Activated CD4-positive, alpha-beta T cell treated with anti-CD3 and anti-CD28 coated beads, Interleukin-2, amount 50 U/mL, for 24 hours (primary cell): ENCODE results near the gene SDF4.

Experiments
- DNase-seq, 2 donors: peaks; one replicate each; pipeline ENCODE4 v3.0.0-alpha.2; 2020; ENCODE audit warnings: low read depth in 1 of 2, low spot score in 1 of 2

The SDF4 gene

DNA sequence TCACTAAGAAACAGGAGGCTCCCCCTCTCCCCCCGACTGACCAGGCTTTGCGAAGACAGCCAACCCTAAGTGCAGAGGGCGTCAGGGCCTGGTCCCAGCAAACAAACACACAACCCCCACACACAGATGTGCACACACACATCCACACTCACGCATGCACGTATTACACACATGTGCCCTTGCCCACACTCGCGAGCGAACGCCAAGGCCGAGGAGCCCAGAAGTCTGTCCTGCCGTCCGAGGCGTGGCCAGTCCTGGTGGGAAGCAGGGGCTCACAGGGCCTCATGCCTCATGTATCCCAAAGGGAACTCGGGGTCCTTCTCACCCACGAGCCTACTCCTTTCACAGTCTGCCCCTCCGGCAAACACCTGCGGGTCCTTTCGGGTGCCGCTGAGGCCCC lies 2.0 kb downstream of the SDF4 start:
- DNase-seq = no peak

GRCh38 chr1:1228596-1229321 lies 3.0 kb downstream of the SDF4 start:
- no peak for DNase-seq

- no peak for DNase-seq
Observed at GRCh38 chr1:1228187-1228586, 3.6 kb downstream of the SDF4 start.

- DNase-seq = no peak
Observed at GRCh38 chr1:1227386-1227785, 4.4 kb downstream of the SDF4 start.

DNA sequence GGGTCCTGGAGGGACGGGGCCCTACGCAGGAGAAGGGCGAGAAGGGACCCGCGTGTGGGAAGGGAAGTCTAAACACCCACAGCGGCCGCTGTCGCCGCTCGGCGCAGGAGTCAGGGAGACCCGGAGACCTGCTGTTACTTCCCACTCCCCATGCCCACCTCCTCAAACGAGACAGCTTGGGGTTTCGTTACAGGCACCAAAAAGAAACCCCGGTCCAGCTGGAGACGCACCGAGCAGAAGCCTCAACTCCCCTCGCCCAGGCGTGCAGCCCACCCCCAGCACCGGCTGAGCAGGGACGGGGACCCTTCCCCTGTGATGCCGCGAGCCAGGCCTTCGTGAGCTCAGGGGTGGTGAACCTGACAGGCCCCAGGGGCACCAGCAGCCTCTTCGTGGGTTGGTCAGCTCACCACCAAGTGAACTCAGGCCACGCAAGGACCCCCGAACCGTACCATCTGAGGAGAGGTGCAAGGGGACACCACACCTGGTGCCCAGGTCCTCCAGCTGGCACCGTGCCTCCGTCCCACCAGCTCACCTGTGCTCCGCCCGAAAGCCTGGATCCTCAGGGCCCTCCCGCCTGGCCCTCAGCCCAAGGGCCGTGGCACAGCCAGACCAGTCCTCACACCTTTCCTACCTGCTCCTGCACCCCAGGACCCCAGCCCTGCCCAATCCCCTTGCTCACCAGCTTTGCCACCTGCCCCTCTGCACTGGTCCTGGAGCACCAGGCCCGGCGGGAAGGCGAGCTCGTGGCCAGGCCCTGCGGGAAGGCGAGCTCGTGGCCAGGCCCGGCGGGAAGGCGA lies 5.0 kb downstream of the SDF4 start:
- no peak for DNase-seq

DNA sequence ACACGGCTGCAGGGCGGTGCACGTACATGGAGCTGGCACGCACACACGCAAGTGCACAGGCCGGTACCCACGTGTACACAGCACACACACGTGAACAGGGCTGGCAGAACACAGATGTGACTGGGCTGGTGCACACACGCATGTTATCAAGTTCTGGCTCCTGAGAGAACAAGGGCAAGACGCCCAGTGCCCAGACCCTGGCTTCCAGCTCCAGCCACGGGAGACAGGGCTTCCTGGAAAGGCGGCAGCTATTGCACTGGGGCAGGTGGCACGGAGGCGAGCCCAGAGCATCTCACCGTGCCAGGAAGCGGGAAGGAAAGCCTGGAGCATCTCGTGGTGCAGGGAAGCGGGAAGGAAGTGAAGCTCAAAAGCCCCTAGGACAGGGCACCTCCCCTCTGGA lies 5.9 kb downstream of the SDF4 start:
- DNase-seq = no peak

DNA sequence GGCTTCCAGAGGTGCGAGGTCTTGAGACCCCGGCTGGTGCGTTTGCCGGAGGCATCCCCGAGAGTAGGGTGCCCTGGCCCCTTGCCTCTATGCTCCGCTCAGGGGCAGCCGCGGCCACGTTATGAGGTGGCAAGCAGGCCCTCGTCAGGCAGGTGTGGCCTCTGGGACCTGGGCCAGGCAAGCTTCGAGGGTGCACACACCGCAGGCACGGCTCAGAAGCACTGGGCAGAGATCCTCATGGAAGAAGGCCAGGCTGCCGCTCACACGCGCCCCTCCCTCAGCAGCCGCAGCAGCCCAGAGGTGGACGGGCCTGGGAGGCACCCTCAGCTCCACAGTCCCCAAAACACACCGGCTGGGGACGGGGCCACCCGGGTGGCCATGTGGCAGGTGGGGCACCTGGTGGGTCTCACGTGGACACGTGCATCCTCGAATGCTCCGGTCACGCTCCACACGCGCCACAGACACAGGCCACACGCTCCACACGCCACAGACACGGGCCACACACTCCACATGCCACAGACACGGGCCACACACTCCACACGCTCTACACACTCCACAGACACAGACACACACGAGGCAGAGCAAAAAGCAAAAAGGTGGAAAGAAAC lies 6.5 kb downstream of the SDF4 start:
- DNase-seq = no peak

- no peak for DNase-seq
Observed at GRCh38 chr1:1223891-1224290, 7.9 kb downstream of the SDF4 start.

DNA sequence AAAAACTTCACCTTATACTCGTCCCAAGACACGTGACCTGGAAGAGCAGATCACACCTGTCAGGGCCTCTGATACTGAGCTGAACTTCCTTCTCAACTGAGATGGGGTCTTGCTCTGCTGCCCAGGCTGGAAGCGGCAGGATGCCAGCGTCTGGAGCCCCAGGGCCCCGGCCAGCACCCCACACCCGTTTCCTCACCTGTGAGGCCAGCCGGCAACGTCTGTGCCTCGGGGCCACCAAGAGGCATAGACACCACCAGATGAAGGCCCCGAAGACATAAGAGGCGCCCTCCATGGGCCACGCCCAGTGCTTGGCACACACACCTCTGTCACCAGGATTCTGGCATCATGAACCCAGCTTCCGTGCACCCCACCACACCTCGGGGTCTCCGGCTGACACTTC lies 8.5 kb downstream of the SDF4 start:
- DNase-seq = no peak

DNA sequence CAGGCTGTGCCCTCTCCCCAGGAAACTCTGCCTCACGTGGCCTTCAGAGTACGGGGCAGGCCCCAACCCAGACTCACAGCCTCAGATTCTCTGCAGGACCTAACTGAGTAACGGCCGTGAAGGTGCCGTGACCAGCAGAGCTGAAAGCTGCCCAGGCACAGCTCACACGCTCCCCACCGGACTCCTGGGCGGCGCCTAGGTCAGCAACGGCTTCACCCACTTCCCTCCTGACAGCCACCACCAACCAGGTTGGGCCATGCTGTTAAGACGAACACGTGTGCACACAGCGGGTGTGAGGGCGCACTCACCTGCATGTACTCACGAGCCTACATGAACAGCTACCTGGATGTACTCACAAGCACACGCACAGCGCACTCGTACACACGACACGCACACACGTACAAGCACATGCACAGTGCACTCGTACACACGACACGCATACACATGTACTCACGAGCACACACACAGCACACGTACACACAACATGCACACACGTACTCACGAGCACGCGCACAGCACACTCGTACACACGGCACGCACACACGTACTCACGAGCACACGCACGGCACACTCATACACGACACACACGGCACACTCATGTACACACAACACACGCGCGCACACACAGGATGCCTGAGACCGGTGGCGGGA lies 9.1 kb downstream of the SDF4 start:
- DNase-seq = no peak

DNA sequence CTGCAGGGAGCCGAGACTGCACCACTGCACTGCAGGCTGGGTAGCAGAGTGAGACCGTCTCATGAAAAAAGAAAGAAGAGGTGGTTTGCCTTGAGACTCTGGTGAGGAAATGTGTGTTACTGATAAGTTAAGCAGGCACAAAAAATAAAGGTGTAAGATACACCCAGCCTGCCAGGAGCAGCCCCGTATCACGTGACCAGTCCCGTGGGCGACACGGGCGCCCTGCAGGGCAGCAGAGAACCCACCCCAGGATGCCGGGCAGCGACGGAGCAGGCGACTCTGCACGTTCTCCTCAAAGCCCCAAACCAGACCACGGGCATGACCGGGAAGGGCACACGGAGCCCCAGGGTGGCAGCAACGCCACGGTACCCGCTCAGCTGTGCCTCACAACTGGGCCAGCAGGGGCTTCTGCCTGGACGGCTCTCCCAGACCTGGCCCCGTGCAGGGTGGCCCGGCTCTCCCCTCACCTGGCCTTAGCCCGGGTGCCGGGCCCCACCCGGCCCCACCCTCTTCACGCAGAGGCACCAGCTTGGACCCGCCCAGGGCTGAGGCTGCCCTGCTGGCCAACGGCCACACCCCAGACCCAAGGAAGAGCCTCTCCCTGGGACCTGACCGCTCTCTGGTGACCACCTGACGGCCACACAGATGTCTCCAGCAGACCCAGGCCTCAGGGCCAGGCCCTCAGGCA lies 9.8 kb downstream of the SDF4 start:
- DNase-seq = no peak

GRCh38 chr1:1220197-1220596 lies 11.6 kb downstream of the SDF4 start:
- no peak for DNase-seq

DNA sequence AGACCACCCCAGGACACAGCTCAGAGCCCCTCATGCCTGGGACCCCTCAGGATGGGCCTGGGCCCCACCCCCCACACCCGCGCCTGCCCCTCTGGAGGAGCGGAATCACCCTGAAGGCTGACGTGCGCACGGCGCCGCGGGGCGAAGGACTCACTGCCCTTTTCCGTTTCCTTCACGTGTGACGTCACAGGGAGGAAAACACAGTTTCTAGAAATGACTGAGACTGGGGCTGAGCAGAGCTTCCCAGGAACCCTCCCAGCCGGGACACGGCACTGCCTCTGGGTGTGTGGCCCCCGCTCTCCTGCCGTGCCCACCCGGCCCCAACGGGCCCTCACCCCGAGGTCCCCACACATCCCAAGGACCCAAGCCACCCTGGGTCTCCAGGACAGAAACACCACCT lies 12.5 kb downstream of the SDF4 start:
- DNase-seq = peak in 1 of 2 donors; percentile 41

GRCh38 chr1:1218524-1219200 lies 13.1 kb downstream of the SDF4 start:
- DNase-seq = no peak

DNA sequence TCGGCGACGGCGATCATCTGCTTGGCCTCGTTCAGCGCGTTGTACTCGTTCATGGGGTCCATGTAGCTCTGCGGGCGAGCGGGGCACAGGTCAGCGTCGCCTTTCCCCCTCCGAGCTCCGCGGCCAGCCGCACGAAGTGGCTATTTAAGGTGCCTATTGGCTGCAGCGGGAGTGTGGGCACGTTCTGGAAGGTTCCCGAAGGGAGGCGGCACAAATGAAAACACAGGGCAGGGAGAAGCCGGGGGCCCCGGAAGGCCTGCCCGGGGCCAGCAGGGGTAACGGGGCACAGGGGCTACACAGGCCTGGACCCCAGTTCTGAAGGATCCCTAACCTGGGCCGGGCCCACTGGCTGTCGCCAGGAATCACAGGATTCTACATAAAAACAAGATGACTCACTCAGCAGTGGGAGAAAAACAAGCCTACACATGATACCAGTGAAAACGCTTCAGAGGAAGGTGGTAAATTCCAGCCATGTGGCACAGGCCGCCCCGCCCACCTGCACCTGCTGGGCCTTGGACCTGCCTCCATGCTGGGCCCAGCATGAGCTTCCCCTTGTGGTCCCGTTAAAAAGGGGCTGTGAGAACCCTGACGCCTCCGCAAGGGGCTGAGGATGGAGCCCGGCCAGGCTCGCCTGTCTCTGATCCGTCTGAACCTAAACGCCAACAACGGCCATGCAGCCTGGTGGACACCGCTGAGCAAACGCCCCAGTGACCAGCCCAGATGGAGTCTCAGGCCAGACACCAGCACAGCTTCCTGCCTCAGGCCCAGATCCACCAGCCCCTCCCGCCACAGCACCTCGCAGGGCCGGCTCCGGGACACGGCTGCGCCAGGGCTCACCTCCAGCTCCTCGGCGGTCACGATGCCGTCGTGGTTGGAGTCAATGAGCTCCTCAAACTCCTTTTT lies 13.9 kb downstream of the SDF4 start:
- no peak for DNase-seq

GRCh38 chr1:1216770-1217620 lies 14.8 kb downstream of the SDF4 start:
- no peak for DNase-seq

DNA sequence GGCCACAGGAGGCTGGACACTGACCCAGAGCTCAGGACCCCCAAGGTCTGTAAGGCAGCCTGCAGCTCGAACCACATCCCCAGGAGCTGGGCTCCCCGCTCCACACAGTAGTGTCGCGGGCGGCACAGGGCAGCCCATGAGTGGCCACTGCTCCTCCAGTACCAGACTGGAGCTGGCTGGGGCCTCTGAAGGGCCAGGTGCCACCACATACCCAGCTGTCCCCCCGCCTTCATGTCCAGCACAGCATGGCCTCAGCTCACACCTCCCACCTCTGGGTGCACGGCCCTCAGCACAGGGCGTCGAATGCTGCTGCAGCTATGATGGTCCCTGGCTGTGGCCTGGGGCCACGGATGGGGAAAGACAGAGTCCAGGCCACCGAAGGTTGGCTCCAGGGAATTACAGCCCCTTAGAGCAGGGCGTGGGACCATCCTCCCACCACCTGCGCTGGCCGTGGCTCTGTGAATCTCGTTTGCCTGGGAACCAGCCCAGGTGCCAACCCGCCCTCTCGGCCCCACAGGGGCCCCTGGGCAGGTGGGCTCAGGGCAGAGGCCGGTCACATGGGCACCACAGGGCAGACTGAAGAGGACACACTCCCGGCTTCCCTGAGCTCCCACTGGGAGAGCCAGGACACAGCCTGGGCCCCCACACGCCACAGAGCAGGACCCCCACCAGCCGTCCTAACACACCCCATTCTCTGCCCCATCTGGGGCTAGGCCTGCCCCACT lies 15.8 kb downstream of the SDF4 start:
- DNase-seq = no peak

DNA sequence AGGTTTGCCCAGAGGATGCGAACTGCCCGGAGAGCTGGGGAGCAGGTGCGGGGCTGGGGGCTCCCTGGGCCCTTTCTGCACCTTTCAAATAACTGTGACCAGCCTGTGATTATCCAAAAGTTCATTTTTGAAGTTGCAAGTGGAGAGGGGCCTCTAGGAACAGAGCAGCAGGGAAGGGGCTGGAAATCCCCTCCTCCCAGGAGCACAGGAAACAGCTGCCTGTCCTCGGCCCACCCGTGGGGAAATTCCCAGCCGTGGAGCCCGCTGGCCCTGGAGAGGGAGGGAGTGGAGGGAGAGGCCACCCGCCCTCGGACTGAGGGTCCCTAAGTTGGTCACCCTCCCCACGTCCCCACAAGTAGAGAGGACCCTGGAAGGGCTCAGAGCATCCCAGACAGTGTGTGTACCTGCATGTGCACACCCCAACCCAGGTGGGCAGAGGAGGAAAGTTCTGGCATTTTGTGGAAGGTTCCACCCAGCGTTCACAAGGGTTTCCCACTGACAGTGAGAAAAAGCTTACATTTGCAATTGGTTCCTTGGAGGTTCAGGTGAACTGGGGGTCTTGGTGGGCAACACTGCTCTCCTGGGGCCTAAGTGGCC lies 16.6 kb downstream of the SDF4 start:
- DNase-seq = no peak
